Ectodermal cell (in vitro differentiated cells): Measurements from ENCODE around the gene DOCK4.

Experiments used
- H3K27ac ChIP-seq: 2 replicates; pipeline ENCODE4 v1.7.0; 2013; ENCODE audit warnings: mild to moderate bottlenecking, low read depth, low read length; ENCODE audit not compliant: insufficient read depth, poor library complexity, severe bottlenecking
- H3K27me3 ChIP-seq: 2 replicates; pipeline ENCODE4 v1.7.0; 2013; ENCODE audit warnings: mild to moderate bottlenecking, low read length; ENCODE audit not compliant: insufficient read depth, control insufficient read depth, poor library complexity, severe bottlenecking
- H3K36me3 ChIP-seq: one replicate; pipeline ENCODE4 v1.7.0; 2013; ENCODE audit warnings: low read length; ENCODE audit not compliant: control insufficient read depth, insufficient read depth
- H3K4me1 ChIP-seq: one replicate; pipeline ENCODE4 v1.7.0; 2013; ENCODE audit warnings: low read length; ENCODE audit not compliant: control insufficient read depth, insufficient read depth
- H3K4me3 ChIP-seq: 2 replicates; pipeline ENCODE4 v1.7.0; 2013; ENCODE audit warnings: low read depth, low read length, control low read depth; ENCODE audit not compliant: insufficient read depth
- H3K9me3 ChIP-seq: 2 replicates; pipeline ENCODE4 v1.7.0; 2013; ENCODE audit warnings: mild to moderate bottlenecking, low read length, moderate library complexity; ENCODE audit not compliant: control insufficient read depth
- WGBS, 2 experiments: methylation state at CpG; one replicate each; pipeline ENCODE4 v1.1.7; 2013; ENCODE audit warnings: missing lambda C conversion rate in 2 of 2; 5-methylcytosine and 5-hydroxymethylcytosine counted together

The DOCK4 gene

DNA sequence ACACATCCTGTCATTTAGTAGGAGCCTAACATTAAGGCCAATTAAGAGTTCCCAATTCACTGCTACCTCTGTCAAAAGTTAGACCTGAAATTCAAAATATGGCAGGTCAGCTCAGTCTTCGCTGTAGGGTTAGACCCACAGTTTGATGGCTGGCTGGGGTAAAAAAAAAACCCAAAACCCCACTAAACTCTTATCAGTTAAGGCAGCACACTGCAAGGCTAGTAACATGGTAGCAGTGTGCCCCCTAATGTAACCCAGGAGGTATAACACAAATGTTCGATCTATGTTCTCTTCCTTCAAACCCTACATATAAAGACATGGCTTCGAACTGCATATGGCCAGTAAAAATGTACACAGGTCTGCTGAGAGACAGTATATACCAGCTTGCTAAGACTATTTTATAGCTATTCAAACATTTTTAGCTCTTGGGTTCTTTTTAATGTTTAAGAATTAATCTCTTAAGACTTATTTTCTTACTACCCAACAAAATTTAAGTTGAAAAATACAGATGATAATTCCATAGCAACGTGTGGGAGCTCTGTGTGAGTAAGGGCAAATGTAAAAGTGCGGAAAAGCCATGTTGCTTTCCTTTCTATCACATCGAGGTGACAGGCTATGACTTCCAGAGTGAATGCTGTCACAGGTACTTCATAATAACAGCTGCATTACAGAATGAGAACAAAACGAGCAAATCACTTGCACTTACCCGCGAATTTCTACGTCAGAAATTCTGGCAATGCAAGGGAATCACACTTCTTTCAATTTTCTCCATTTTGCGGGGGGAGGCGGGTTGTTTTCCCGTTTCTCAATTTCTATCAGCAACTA, 475.5 kb downstream of the DOCK4 start:
- Histone ChIP-seq H3K36me3 (no peaks in the 10 kb centered on the region), H3K4me1 (no peaks in the 10 kb centered on the region), H3K9me3 (no peaks in the 10 kb centered on the region), H3K27ac (no peak overlapping the region), H3K27me3 (no peaks in the 10 kb centered on the region), H3K4me3 (no peak overlapping the region)
- 92% methylated on average over 13 of the region's 13 CpGs for WGBS, 2 experiments

DNA sequence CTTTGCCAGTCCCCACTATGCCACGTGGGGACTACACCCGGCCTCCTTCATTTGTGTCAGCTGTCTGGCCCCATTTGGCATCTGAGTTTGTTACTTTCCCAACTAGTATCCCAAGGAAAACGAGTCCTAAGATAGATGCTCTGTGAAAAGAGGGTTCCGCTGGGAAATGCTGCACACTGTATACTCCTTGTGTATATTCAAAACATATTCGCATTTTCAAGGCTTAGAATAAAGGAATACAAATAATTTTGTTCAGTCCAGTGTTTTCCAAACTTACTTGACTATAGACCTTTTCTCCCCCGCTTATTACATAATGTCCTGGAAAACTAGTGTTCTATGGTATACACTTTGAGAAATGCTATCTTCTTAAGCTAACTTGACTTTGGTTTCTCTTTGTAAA, 476.1 kb downstream of the DOCK4 start:
- Histone ChIP-seq H3K36me3 (no peaks in the 10 kb centered on the region), H3K27me3 (no peaks in the 10 kb centered on the region), H3K9me3 (no peaks in the 10 kb centered on the region), H3K4me1 (no peaks in the 10 kb centered on the region), H3K4me3 (no peak overlapping the region), H3K27ac (no peak overlapping the region)
- WGBS, 2 experiments, result 89 to 94% methylated on average over 6 of the region's 6 CpGs

DNA sequence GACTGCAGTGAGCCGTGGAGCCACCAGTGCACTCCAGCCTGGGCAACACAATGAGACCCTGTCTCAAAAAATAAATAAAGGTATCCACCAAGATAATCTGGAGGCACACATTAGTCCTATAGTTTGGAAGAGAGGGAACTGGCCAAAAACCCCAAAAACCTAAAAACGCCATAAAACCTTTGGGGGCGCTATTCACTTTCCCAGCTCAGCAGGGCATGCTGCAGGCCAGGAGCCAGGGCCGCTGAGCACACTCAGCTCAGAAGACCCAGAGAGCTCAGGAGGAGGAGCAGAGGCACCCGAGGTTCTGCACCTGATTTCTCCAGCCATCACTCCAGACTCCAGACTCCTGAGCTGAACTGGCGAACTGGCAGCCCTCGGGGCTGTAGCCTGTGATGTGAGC, 476.7 kb downstream of the DOCK4 start:
- no peak overlapping the region for H3K4me3 ChIP-seq
- 89 to 92% methylated on average over 7 of the region's 7 CpGs for WGBS, 2 experiments
- no peaks in the 10 kb centered on the region for H3K36me3 ChIP-seq

DNA sequence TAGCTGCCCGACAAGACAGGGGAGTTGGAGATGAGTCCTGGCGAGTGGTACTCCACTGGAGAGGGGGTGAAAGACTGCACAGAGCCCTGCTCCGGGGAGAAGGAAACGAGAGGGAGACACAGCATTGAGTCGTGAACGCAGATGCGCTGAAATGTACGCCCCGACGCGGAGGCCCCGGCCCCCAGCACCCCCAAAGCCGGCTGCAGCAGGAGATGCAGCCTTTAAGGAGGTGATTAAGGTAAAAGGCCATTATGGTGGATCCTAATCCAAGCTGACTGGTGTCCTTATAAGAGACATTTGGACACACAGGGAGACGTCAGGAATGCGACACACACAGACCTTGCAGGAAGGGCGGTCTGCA, 477.6 kb downstream of the DOCK4 start:
- no peak overlapping the region for H3K27ac ChIP-seq
- 96 to 97% methylated on average over 16 of the region's 16 CpGs for WGBS, 2 experiments
- no peaks in the 10 kb centered on the region for H3K9me3 ChIP-seq

More for the DNA sequence above, 476.7 kb downstream of the DOCK4 start:
- no peaks in the 10 kb centered on the region for H3K27me3 ChIP-seq
- no peaks in the 10 kb centered on the region for H3K9me3 ChIP-seq
- H3K4me1 ChIP-seq, result no peaks in the 10 kb centered on the region
- no peak overlapping the region for H3K27ac ChIP-seq

DNA sequence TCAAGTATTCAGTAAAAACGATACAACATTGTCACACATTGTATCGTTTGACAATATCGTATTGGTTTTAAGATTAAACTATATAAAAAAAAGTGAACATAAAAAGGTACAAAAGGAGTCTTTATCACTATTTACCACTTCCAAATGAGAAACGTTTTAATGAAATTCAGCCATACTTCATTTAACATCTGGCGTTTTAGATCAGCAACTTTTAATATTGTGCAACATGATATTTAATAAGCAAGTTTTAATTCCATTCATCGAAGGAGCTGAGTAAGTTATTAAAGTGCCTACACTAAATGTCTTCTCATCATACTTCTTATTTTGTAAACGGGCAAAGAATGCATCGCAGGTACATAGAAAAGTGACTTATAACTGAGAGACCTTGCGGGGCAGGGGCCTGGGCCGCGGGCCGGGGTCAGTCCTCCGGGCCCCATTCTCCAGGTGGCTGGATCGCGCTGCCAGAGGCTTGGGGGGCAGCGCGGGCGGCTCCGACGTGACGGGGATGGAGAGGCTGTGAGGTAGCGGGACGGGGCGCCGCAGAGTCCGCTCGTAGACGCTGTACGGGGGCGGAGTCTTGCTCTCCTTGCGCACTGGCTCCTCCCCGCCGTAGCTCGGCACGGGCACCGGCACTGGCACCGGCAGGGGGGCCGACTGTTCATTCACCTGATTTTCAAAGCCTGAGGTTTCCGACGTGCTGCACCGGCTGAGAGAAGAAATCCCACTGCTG, 478.1 kb downstream of the DOCK4 start:
- Histone ChIP-seq H3K4me1 (no peaks in the 10 kb centered on the region), H3K4me3 (no peak overlapping the region), H3K27me3 (no peaks in the 10 kb centered on the region), H3K36me3 (no peaks in the 10 kb centered on the region), H3K27ac (no peak overlapping the region), H3K9me3 (no peaks in the 10 kb centered on the region)
- WGBS, 2 experiments, result 93 to 95% methylated on average over 39 to 40 of the region's 41 CpGs

More for the DNA sequence above, 477.6 kb downstream of the DOCK4 start:
- H3K27me3 ChIP-seq, result no peaks in the 10 kb centered on the region
- H3K4me1 ChIP-seq, result no peaks in the 10 kb centered on the region
- no peak overlapping the region for H3K4me3 ChIP-seq
- H3K36me3 ChIP-seq, result no peaks in the 10 kb centered on the region

DNA sequence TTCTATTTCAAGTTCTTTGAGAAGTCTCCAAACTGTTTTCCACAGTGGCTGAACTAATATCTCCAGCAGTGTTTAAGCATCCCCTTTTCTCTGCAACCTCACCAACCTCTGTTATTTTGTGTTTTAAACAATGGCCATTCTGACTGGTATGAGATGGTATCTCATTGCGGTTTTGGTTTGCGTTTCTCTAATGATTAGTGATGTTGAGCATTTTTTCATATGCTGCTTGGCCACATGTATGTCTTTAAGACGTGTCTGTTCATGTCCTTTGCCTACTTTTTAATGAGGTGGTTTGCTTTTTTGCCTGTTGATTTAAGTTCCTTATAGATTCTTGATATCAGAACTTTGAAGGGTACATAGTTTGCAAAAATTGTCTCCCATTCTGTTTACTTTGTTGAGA, 487.3 kb downstream of the DOCK4 start:
- Histone ChIP-seq H3K27ac (no peak overlapping the region), H3K27me3 (no peaks in the 10 kb centered on the region), H3K36me3 (no peaks in the 10 kb centered on the region), H3K9me3 (no peaks in the 10 kb centered on the region), H3K4me3 (no peak overlapping the region), H3K4me1 (no peaks in the 10 kb centered on the region)
- 93 to 96% methylated on average over 3 of the region's 3 CpGs for WGBS, 2 experiments

DNA sequence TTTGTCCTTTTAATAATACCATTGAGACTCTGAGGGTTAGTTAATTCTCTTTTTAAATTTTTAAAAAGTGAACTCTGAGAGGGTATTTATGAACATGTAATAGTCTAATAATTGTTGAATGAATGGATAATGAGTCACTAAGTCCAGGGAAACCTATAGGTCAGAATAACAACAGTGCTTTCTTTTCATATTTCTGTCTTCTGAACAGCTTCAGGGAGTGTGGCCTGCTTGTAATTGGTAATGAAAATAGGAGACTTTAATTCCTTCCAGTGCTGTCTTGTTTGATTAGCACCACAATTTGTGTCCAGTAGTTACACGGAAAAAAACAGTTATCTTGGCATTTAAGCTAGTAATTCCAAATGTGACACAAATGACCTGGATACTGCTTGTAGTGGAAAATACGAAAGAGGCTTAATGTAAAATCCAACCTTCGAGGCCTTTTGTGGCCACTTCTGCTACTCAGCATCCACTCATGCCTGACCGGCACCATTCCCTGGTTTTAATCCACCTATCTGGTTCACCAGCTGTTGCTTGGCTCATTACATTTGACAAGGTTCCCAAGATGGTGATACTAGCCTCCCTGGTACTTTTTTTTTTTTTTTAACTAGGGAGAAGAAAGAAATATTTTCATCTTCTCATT, 494.7 kb downstream of the DOCK4 start:
- Histone ChIP-seq H3K4me1 (no peaks in the 10 kb centered on the region), H3K27ac (no peak overlapping the region), H3K4me3 (no peak overlapping the region), H3K9me3 (no peaks in the 10 kb centered on the region), H3K36me3 (no peaks in the 10 kb centered on the region), H3K27me3 (no peaks in the 10 kb centered on the region)
- 95 to 97% methylated on average over 4 of the region's 4 CpGs for WGBS, 2 experiments

DNA sequence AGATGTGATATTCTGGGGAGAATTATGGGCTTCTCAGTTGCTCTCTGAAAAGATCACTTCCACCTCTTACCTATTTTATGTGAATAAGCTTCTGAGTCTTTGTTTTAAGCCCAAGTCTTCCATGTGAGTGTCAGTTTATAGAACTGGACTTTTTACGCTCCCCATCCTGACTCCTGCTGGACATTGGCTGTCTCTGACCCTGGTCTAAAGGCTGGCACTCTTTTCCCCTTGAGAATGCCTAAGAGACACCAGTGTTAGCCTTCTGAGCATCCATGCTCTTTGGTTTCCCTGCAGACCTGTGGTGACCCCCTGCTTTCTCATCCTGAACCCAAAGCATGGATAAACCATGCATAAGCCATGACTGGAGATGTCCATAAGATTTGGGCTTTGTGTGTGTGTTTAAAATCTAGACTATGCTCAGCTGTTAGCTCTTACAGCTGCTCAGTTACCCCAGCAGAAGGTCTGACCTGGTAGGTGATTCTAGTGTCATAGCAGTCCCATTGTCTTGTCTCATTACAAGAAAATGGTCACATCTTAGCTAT, 495.3 kb downstream of the DOCK4 start:
- Histone ChIP-seq H3K9me3 (no peaks in the 10 kb centered on the region), H3K4me1 (no peaks in the 10 kb centered on the region), H3K27me3 (no peaks in the 10 kb centered on the region), H3K27ac (no peak overlapping the region), H3K4me3 (no peak overlapping the region), H3K36me3 (no peaks in the 10 kb centered on the region)
- 96 to 100% methylated on average over 1 of the region's 1 CpG for WGBS, 2 experiments

DNA sequence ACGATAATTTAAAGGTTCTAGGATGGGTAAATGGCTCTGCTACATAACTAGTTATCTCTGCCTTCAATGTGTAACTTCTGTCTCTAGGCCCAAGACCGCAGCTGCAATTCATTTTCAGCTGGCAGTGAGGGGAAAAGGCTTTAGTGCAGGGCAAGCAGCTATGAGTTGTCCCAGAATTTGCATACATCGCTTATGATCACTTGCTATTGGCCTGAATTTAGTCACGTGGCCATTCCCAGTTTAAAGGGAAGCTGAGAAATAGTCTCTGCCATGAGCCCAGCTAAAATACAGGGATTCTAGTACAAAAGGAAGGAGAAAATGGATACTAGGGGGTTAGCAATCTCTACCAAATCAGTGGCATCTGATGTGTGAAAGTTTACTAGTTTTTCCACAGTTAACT, 498.1 kb downstream of the DOCK4 start:
- H3K27ac ChIP-seq, result no peak overlapping the region
- no peaks in the 10 kb centered on the region for H3K4me1 ChIP-seq
- H3K9me3 ChIP-seq, result no peaks in the 10 kb centered on the region
- WGBS, 2 experiments, result 91 to 94% methylated on average over 3 to 4 of the region's 4 CpGs
- no peak overlapping the region for H3K4me3 ChIP-seq
- no peaks in the 10 kb centered on the region for H3K27me3 ChIP-seq
- H3K36me3 ChIP-seq, result no peaks in the 10 kb centered on the region

DNA sequence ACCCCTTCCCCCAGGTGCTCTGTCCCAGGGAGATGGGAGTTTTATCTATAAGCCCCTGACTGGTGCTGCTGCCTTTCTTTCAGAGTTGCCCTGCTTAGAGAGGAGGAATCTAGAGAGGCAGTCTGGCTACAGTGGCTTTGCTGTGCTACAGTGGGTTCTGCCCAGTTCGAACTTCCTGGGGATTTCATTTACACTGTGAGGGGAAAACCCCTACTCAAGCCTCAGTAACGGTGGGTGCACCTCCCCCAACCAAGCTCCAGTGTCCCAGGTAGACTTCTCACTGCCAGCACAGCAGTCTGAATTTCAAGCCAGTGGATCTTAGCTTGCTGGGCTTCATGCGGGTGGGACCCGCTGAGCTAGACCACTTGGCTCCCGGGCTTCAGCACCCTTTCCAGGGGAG, 500.4 kb downstream of the DOCK4 start:
- Histone ChIP-seq H3K9me3 (no peaks in the 10 kb centered on the region), H3K4me1 (no peaks in the 10 kb centered on the region), H3K27ac (no peak overlapping the region), H3K4me3 (no peak overlapping the region), H3K27me3 (no peaks in the 10 kb centered on the region), H3K36me3 (no peaks in the 10 kb centered on the region)
- WGBS, 2 experiments, result 91 to 92% methylated on average over 5 of the region's 5 CpGs
